OCI-LY3 (cell line): ENCODE results near the gene METTL23.

Experiments
- CTCF ChIP-seq: fragments of 200-600, 300-600 bp; sonication (generic); IDR thresholded peaks from 2 replicates; pipeline ENCODE4 v1.5.1; 2014; ENCODE audit warnings: antibody characterized with exemption, low read length, low read depth
- EZH2phosphoT487 ChIP-seq: fragments of 200-600 bp; shearing (Covaris generic); IDR thresholded peaks from 2 replicates; pipeline ENCODE4 v1.6.1; 2018; ENCODE audit warnings: antibody characterized with exemption, mixed run types, low read depth

- TF ChIP-seq CTCF, result no peak
- TF ChIP-seq EZH2phosphoT487, result no peak
These were observed 35.9 kb upstream of the METTL23 start for GRCh38 chr17:76690596-76691280.
